ENCODE measurements around the gene HESX1. TPM values are rescaled to one million over a fixed set of nuclear protein-coding genes. Genes with fewer than 3 reads are reported as not detected.

Gene HESX1
- total and polyA plus RNA-seq, 2 of the 8 experiments (the other 6 are each of a cell fraction or from before 2014, with no cell fraction given) = 7.1 to 12.0 TPM

- FAIRE-seq = no peak
- H3K79me2 ChIP-seq (ENCODE audit: control insufficient read depth in 1 of 2, insufficient read depth in 2 of 2, low read length in 2 of 2) = peaks cover 3 to 41% of the 10 kb centered on the region in 2 experiments; a peak in 3 of 4 replicates
- no peak overlapping the region for H2BK5ac ChIP-seq (ENCODE audit: low read depth, low read length)
- no peak overlapping the region for H4K8ac ChIP-seq (ENCODE audit: extremely low read depth, insufficient read depth, low read length)
- H3K4me2 ChIP-seq (ENCODE audit: insufficient read depth in 1 of 2, low read depth in 2 of 2, low read length in 2 of 2) = no peak overlapping the region
- peaks cover 0 to 24% (median 6%) of the 10 kb centered on the region in 4 experiments; a peak in 4 of 7 replicates for H3K27me3 ChIP-seq (replicated peaks in 1 of 4; ENCODE audit: control insufficient read depth in 3 of 4, extremely low read depth in 1 of 4, insufficient read depth in 3 of 4, low read length in 3 of 4)
- no peak overlapping the region for H2BK12ac ChIP-seq (ENCODE audit: low read depth, low read length)
- CTCF ChIA-PET (ENCODE audit: partially characterized antibody) = interaction anchor here (0.6 to 1.5 kb wide), 7 partner anchors 15 to 356 kb away, joined by 3 to 7 read pairs (median 3); no protein-coding TSS in a partner anchor
- H2AK5ac ChIP-seq (ENCODE audit: low read depth, low read length) = no peak overlapping the region
- H3K4me3 ChIP-seq (ENCODE audit: extremely low read depth in 1 of 4, insufficient read depth in 2 of 4, low read depth in 3 of 4, low read length in 4 of 4) = no peak overlapping the region
- no peak overlapping the region for H3K9ac ChIP-seq (replicated peaks in 1 of 4; ENCODE audit: extremely low read depth in 1 of 4, low read depth in 3 of 4, low read length in 3 of 4)
- peak overlapping the region; percentile 20; the same call in 1 of the 2 replicates for H3K18ac ChIP-seq (ENCODE audit: extremely low read depth, low read length)
- H2BK15ac ChIP-seq (ENCODE audit: low read length) = no peak overlapping the region
- H3K9me3 ChIP-seq (ENCODE audit: insufficient read depth in 2 of 2, low read depth in 1 of 2, low read length in 1 of 2) = no peaks in the 10 kb centered on the region
- no peaks in the 10 kb centered on the region; the same call in 1 of the 2 replicates for H3K23me2 ChIP-seq (ENCODE audit: low read depth, low read length)
- no peak overlapping the region for H3K23ac ChIP-seq (ENCODE audit: insufficient read length)
- no peak for TF ChIP-seq TBP (IDR thresholded peaks at IDR 0.05; ENCODE audit: low read depth, low read length)
- no peak for TF ChIP-seq POU5F1 (IDR thresholded peaks at IDR 0.05; ENCODE audit: low read depth, low read length)
- no peak for TF ChIP-seq BCL11A (IDR thresholded peaks at IDR 0.05; ENCODE audit: low read depth in 2 of 2, low read length in 2 of 2)
- no peak overlapping the region for H4K5ac ChIP-seq (ENCODE audit: insufficient read length, low read depth, low read length)
- no peaks in the 10 kb centered on the region for H3K36me3 ChIP-seq (ENCODE audit: control insufficient read depth in 2 of 4, insufficient read depth in 4 of 4, low read length in 3 of 4)
- peaks cover 9 to 27% (median 13%) of the 10 kb centered on the region in 4 experiments for H3K4me1 ChIP-seq (replicated peaks in 1 of 4; ENCODE audit: control insufficient read depth in 3 of 4, insufficient read depth in 4 of 4, low read length in 3 of 4)
- no peak overlapping the region for H3K56ac ChIP-seq (replicated peaks; ENCODE audit: insufficient read length, low read depth, low read length)
- 0 out of 2 replicates have a peak, but pooled peaks cover 2% of the 10 kb centered on the region for H3K79me1 ChIP-seq (ENCODE audit: low read depth, low read length)
- 83% methylated on average over 15 of the region's 15 CpGs; no CpG with 5 or more reads in 1 of the 2 experiments for WGBS, 2 experiments (ENCODE audit: extremely low coverage in 1 of 2, insufficient coverage in 1 of 2, insufficient read length in 1 of 2, insufficient replicate concordance in 2 of 2, low coverage in 1 of 2, low lambda C conversion rate in 2 of 2, missing lambda C conversion rate in 1 of 2)
- no peak overlapping the region for H3K4ac ChIP-seq (replicated peaks; ENCODE audit: insufficient read length, low read depth, low read length)
- DNase-seq (ENCODE audit: low read depth in 1 of 2, low spot score in 2 of 2) = no peak
- no peak overlapping the region for H2BK120ac ChIP-seq (replicated peaks; ENCODE audit: low read depth, low read length)
- H3K14ac ChIP-seq (ENCODE audit: insufficient read length) = no peak overlapping the region
- POLR2A ChIA-PET (ENCODE audit: partially characterized antibody) = interaction anchor here (1.3 to 3.6 kb wide), 4 partner anchors 8 to 24 kb away, joined by 4 to 20 read pairs (median 4); no protein-coding TSS in a partner anchor
- H4K20me1 ChIP-seq (replicated peaks in 1 of 2; ENCODE audit: control insufficient read depth in 1 of 2, insufficient read depth in 2 of 2, low read length in 2 of 2) = peaks cover 5 to 25% of the 10 kb centered on the region in 2 experiments
- no peak overlapping the region for H3K27ac ChIP-seq (ENCODE audit: low read depth, low read length)
- H2BK20ac ChIP-seq (ENCODE audit: low read length) = no peak overlapping the region; the same call in 1 of the 2 replicates
- no peak overlapping the region for H4K91ac ChIP-seq (replicated peaks; ENCODE audit: insufficient read length, low read length)
- H2AFZ ChIP-seq (ENCODE audit: low read length) = no peak overlapping the region
Measured at GRCh38 chr3:57154470-57155309, 45.1 kb downstream of the HESX1 start.

Data from H1 (cell line).